Gastrocnemius medialis (tissue), 4 donors: ENCODE results near the gene FXYD2. TPM values are rescaled to one million over a fixed set of nuclear protein-coding genes. Genes with fewer than 3 reads are reported as not detected.

Experiments
- ATAC-seq, 2 donors: fragments of 150-250 bp; one replicate each; pipeline ENCODE4 v1.9.1; 2016
- DNase-seq, 2 donors: peaks; one replicate each; pipeline ENCODE4 v3.0.0-alpha.2; 2019
- H3K27ac ChIP-seq, 4 donors: fragments of 200-600 bp; sonication (generic); 1 replicate in 1 of 4; 2 replicates in 3 of 4; pipeline ENCODE4 v1.5.1; 2016 to 2018; ENCODE audit warnings: mild to moderate bottlenecking in 2 of 4, moderate library complexity in 1 of 4
- H3K27me3 ChIP-seq, 3 donors: fragments of 200-600 bp; sonication (generic) in 2 of 3; 1 replicate in 1 of 3; 2 replicates in 2 of 3; pipeline versions ENCODE4 v1.5.1 to v1.6.0; 2016 to 2019; ENCODE audit warnings: mild to moderate bottlenecking in 1 of 3, moderate library complexity in 1 of 3
- H3K36me3 ChIP-seq, 2 donors: fragments of 200-600 bp; sonication (generic) in 1 of 2; one replicate each; pipeline ENCODE4 v1.5.1; 2017 to 2018
- H3K4me1 ChIP-seq, 2 donors: fragments of 200-600 bp; sonication (generic) in 1 of 2; one replicate each; pipeline ENCODE4 v1.5.1; 2016 to 2017; ENCODE audit warnings: mild to moderate bottlenecking in 2 of 2
- H3K4me3 ChIP-seq, 4 donors: fragments of 200-600 bp; sonication (generic) in 3 of 4; 1 replicate in 1 of 4; 2 replicates in 3 of 4; pipeline ENCODE4 v1.5.1; 2016 to 2019; ENCODE audit warnings: mild to moderate bottlenecking in 2 of 4
- H3K9me3 ChIP-seq, 3 donors: fragments of 200-600 bp; sonication (generic) in 2 of 3; 1 replicate in 1 of 3; 2 replicates in 2 of 3; pipeline ENCODE4 v1.5.1; 2016 to 2019
- POLR2A ChIP-seq, 2 donors: fragments of 450-650 bp; IDR thresholded peaks; one replicate each; pipeline ENCODE4 v1.6.1; 2017; ENCODE audit warnings: antibody characterized with exemption in 2 of 2, mild to moderate bottlenecking in 2 of 2, moderate library complexity in 2 of 2
- in situ Hi-C, 4 donors: fragments of 200-750 bp; cut with MboI; loops; one replicate each; pipeline versions ENCODE4 v1.15.0 to v1.8.0; 2017; ENCODE audit warnings: low sequenced_read_pairs in 4 of 4
- intact Hi-C: fragments of 100-400 bp; cut with DNase I; formaldehyde crosslinking; loops from one replicate; pipeline ENCODE4 v1.15.1; 2023; ENCODE audit warnings: low total_unique reads
- total RNA-seq, 4 donors: library from RNA; depleted of rRNA; stranded (reverse); fragments of >200 nt; gene quantifications; one replicate each; pipeline versions ENCODE4 v1.1.0 to v1.2.3, GENCODE V29; 2016
- TF ChIP-seq, protein P1 (sequence below), 5 experiments: fragments of 450-650 bp in 3 of 5; fragments of 200-600 bp in 2 of 5; sonication (generic) in 2 of 5; IDR thresholded peaks in 4 of 5; conservative IDR thresholded peaks in 1 of 5; 1 replicate in 4 of 5; 2 replicates in 1 of 5; pipeline ENCODE4 v1.5.1; 2016 to 2019; ENCODE audit warnings: antibody characterized with exemption in 5 of 5, mild to moderate bottlenecking in 3 of 5, moderate library complexity in 3 of 5

Gene FXYD2
- under 1 TPM in 1 of 4 donors, not detected in 3; 0.87 TPM for total RNA-seq

DNA sequence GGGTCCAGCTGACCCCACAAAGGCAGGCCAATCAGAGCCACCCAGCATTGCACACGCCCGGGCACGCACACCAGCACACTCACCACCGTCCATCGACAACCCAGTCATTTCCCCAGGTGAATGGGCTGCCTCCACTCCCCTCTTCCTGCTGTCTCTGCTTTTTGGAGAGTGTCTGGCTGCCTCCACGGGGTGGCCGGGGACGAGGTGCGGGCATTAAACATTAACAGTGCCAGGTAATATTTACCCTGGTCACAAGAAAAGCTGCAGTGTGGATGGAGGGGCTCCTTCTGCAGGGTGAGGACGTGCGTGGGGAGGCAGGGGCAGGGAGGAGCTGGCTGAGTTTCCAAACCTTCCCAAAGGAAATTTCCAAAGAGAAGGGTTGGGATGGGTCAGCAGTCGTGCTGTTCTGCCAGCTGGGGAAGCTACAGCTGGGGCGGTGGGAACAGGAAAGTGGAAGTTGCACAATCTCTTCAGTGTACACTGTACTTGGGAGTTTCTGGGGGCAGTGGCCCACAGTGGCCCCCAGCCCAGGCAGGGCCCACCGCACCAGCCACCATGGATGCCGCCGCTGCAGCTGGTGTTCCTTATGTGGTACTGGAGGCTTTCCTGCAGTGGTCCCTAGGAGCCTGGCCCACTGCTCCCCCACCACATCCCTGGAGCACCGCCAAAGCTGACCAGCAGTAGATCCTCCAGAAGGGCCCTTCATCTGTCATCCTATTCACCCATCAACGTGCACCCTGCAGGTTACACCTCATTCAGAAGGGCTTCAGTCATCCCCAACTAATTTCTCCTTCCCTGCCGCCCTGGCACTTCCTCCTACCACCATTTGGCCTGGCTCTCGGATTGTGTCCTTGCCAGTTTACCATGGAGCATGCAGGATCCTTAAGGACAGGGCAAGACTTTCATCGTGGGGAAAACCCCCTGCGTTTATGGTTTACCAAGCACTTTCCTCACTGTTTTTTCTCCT, at the start of gene FXYD2:
TSS of gene FXYD2 (minus strand) at position 174 of the 967 bp plus-strand sequence. CDS start at position 108, 66 bp downstream.
- TF ChIP-seq POLR2A (IDR thresholded peaks at IDR 0.05), result no peak
- TF ChIP-seq, protein P1, sequence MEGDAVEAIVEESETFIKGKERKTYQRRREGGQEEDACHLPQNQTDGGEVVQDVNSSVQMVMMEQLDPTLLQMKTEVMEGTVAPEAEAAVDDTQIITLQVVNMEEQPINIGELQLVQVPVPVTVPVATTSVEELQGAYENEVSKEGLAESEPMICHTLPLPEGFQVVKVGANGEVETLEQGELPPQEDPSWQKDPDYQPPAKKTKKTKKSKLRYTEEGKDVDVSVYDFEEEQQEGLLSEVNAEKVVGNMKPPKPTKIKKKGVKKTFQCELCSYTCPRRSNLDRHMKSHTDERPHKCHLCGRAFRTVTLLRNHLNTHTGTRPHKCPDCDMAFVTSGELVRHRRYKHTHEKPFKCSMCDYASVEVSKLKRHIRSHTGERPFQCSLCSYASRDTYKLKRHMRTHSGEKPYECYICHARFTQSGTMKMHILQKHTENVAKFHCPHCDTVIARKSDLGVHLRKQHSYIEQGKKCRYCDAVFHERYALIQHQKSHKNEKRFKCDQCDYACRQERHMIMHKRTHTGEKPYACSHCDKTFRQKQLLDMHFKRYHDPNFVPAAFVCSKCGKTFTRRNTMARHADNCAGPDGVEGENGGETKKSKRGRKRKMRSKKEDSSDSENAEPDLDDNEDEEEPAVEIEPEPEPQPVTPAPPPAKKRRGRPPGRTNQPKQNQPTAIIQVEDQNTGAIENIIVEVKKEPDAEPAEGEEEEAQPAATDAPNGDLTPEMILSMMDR (IDR thresholded peaks at IDR 0.05 in 4 of 5, conservative IDR thresholded peaks at IDR 0.05 in 1 of 5), result no peak
- intact Hi-C loops, result no loop called here
- Histone ChIP-seq H3K36me3 (no peaks in the 10 kb centered on the region), H3K27me3 (no peaks in the 10 kb centered on the region), H3K4me3 (no peak within 1 kb of the TSS), H3K4me1 (peaks cover 6 to 8% of the 10 kb centered on the region in 2 donors), H3K27ac (peak within 1 kb of the TSS; percentile 45 to 60 (median 54)), H3K9me3 (no peaks in the 10 kb centered on the region)
- peak; percentile 36 to 58 for ATAC-seq
- peak; percentile 1 to 58 for DNase-seq
- in situ Hi-C loops, result no loop called here

DNA sequence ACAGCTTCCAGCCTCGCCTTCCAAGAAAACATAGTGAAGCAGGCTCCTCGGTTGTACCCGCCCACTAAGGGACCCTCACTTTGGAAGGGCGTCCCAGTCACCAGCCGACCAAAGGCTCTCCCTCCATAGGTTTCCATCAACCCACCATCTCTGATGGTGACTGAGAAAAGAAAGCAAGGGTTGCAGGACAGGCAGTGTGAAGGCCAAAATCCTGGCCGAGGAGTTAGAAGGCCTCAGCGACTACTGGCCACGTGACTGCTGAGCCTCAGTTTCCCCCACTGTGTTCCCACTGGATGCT, 49.2 kb upstream of the FXYD2 start:
- Histone ChIP-seq H3K27ac (peak overlapping the region; percentile 14 to 75 (median 70)), H3K4me3 (peak overlapping the region in 1 of 4 donors; percentile 63), H3K27me3 (peaks cover 8 to 28% (median 26%) of the 10 kb centered on the region in 3 donors), H3K9me3 (no peaks in the 10 kb centered on the region), H3K4me1 (peaks cover 11 to 36% of the 10 kb centered on the region in 2 donors), H3K36me3 (no peaks in the 10 kb centered on the region)
- TF ChIP-seq, protein P1 (IDR thresholded peaks at IDR 0.05 in 4 of 5, conservative IDR thresholded peaks at IDR 0.05 in 1 of 5), result no peak
- TF ChIP-seq POLR2A (IDR thresholded peaks at IDR 0.05), result no peak
- no peak for DNase-seq
- intact Hi-C loops (no loop called here), in situ Hi-C loops (no loop called here)
- ATAC-seq, result no peak

DNA sequence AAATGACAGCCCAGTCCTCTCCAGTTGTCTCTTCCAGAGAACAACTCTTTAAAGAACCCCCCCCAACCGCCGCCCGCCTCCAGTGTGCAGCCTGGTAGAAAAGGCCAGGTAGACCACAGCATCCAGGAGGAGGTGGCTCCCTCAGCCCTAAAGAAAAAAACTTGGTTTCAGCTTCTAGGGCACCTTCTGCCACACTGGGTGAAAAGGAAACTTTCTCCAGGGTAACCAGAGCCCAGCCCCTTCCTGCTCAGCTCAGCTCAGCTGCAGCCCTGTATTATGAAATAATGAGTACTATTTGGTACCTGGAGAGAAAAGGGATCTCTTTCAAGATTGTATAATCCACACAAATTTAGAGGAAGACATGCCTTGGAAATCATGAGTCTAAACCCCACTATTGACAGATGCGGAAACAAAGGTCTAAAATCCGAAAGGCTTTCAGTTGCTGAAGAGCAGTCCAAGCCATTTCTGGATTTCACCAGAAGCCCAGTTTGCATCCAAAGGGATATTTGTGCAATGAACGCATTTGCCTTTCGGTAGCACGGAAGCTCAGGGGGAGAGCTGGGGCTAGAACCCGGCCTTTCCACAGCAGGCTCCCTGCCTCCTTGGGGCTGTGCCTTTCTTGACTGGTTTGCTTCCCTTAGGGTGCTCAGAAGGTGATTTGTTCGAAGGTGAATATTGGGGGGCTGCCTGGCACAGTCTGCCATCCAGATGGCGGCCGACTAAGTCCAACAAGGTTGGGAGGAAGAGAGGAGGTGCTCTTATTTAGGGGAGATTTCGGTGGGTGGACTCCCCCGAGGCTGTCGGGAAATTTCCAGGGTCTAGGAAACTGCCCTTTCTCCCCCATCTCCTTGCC, 48.7 kb upstream of the FXYD2 start:
- Histone ChIP-seq H3K4me3 (no peak overlapping the region), H3K9me3 (no peaks in the 10 kb centered on the region), H3K27ac (peak overlapping the region; percentile 29 to 75 (median 70)), H3K27me3 (peaks cover 8 to 23% (median 21%) of the 10 kb centered on the region in 3 donors), H3K4me1 (peaks cover 11 to 36% of the 10 kb centered on the region in 2 donors), H3K36me3 (no peaks in the 10 kb centered on the region)
- in situ Hi-C loops (no loop called here), intact Hi-C loops (no loop called here)
- no peak for TF ChIP-seq POLR2A (IDR thresholded peaks at IDR 0.05)
- TF ChIP-seq, protein P1 (IDR thresholded peaks at IDR 0.05 in 4 of 5, conservative IDR thresholded peaks at IDR 0.05 in 1 of 5), result no peak
- no peak for DNase-seq
- ATAC-seq, result no peak

DNA sequence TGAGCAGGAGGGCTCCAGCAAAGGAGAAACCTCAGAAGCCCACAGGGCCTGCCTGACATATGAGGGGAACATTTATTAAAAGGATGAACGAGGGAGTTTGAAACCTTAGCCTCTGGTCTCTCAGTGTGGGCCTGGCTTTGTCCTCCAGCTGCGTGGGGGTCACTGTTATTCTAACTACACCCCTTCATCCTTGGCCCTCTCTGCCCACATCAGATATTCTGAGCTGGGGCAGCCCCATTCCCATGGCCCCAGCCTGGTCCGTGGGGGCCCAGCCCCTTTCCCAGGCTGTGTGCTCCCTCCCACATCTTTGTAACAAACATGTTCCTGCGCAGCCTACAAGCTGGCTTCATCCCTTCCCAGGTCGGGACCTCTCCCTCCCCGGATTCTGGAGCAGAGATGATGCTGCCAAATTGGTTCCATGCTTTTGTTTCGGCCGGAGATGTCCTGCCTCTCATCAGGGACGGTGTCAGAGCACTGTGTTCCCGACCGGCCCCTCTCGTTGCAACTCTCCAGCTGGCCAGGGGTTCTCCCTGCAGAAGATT, 47.9 kb upstream of the FXYD2 start:
- Histone ChIP-seq H3K27me3 (peaks cover 8 to 22% (median 21%) of the 10 kb centered on the region in 3 donors), H3K36me3 (no peaks in the 10 kb centered on the region), H3K4me3 (no peak overlapping the region), H3K4me1 (peaks cover 11 to 36% of the 10 kb centered on the region in 2 donors), H3K9me3 (no peaks in the 10 kb centered on the region), H3K27ac (peak overlapping the region; percentile 3 to 75 (median 70))
- in situ Hi-C loops, result no loop called here
- no peak for DNase-seq
- intact Hi-C loops, result no loop called here
- no peak for TF ChIP-seq POLR2A (IDR thresholded peaks at IDR 0.05)
- TF ChIP-seq, protein P1 (IDR thresholded peaks at IDR 0.05 in 4 of 5, conservative IDR thresholded peaks at IDR 0.05 in 1 of 5), result no peak
- ATAC-seq, result peak; percentile 27 to 39
